ENCODE measurements around the gene ZNF605. TPM values are rescaled to one million over a fixed set of nuclear protein-coding genes. Genes with fewer than 3 reads are reported as not detected.

Gene ZNF605
- total and polyA plus RNA-seq, 12 donors, result 2.7 to 16.3 (median 8.1) TPM

GRCh38 chr12:132952371-132953162 lies 3.5 kb downstream of the ZNF605 start:
- Histone ChIP-seq H3K27ac (no peak overlapping the region), H3K36me3 (replicated peaks in 1 of 2) (no peaks in the 10 kb centered on the region), H3K9me3 (replicated peaks in 1 of 3) (peaks cover 0 to 20% (median 0%) of the 10 kb centered on the region in 3 donors), H3K4me3 (no peak overlapping the region), H3K27me3 (no peaks in the 10 kb centered on the region), H3K4me1 (replicated peaks in 1 of 2) (peaks cover 7 to 16% of the 10 kb centered on the region in 2 donors)
- DNase-seq, result peak in 1 of 7 donors; percentile 44
- no peak for TF ChIP-seq POLR2A (IDR thresholded peaks at IDR 0.05)
- TF ChIP-seq CTCF (IDR thresholded peaks at IDR 0.05), result no peak
- intact Hi-C loops (cut with DNase I), result no loop called here
- 95 to 96% (median 96%) methylated on average over 18 of the region's 18 CpGs for WGBS, 4 donors

- intact Hi-C loops (cut with DNase I), result no loop called here
- no peaks in the 10 kb centered on the region for H3K27me3 ChIP-seq
- no peak for TF ChIP-seq POLR2A (IDR thresholded peaks at IDR 0.05)
- TF ChIP-seq CTCF (IDR thresholded peaks at IDR 0.05), result no peak
- H3K4me1 ChIP-seq (replicated peaks in 1 of 2), result peaks cover 7 to 10% of the 10 kb centered on the region in 2 donors
- DNase-seq, result no peak
- WGBS, 4 donors, result 94 to 98% (median 98%) methylated on average over 8 of the region's 8 CpGs
- H3K36me3 ChIP-seq (replicated peaks in 1 of 2), result no peaks in the 10 kb centered on the region
- no peak overlapping the region for H3K27ac ChIP-seq
- no peak overlapping the region for H3K4me3 ChIP-seq
- peaks cover 0 to 24% (median 0%) of the 10 kb centered on the region in 3 donors for H3K9me3 ChIP-seq (replicated peaks in 1 of 3)
Observed at GRCh38 chr12:132951649-132952048, 4.5 kb downstream of the ZNF605 start.

DNA sequence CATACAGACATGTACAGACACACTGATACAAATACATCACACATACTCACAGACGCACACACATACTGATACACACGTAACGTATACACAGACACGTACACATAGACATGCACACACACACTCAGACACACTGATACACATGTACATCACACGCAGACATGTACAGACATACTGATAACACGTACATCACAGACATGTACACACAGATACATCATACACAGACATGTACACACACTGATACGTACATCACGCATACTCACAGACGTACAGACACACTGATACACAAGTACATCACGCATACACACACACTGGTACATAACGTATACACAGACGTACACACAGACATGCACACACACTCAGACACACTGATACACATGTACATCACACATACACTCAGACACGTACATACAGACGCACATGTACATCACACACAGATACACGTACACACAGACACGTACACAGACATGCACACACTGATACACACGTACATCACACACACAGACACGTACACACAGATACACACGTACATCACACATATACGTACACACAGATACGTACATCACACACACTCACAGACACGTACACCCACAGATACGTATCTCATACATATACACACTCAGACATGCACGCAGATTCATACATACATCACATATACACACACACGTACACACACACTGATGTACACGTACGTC lies 5.1 kb downstream of the ZNF605 start:
- Histone ChIP-seq H3K9me3 (replicated peaks in 1 of 3) (peaks cover 0 to 24% (median 0%) of the 10 kb centered on the region in 3 donors), H3K27me3 (no peaks in the 10 kb centered on the region), H3K36me3 (replicated peaks in 1 of 2) (no peaks in the 10 kb centered on the region), H3K4me1 (replicated peaks in 1 of 2) (peaks cover 7 to 10% of the 10 kb centered on the region in 2 donors), H3K27ac (no peak overlapping the region), H3K4me3 (no peak overlapping the region)
- TF ChIP-seq POLR2A (IDR thresholded peaks at IDR 0.05) (no peak), CTCF (IDR thresholded peaks at IDR 0.05) (no peak)
- intact Hi-C loops (cut with DNase I), result no loop called here
- 95 to 99% (median 98%) methylated on average over 27 of the region's 27 CpGs for WGBS, 4 donors
- peak in 1 of 7 donors; percentile 34 for DNase-seq
